Measurements from ENCODE around the gene RAP1GAP.

Gene RAP1GAP

GRCh38 chr1:21704145-21704544 lies 35.0 kb upstream of the RAP1GAP start:
- H3F3A ChIP-seq (ENCODE audit: low read depth): no peaks in the 10 kb centered on the region
- peaks cover 63% of the 10 kb centered on the region for H3K36me3 ChIP-seq (ENCODE audit: insufficient read depth, low read length)
- no peak overlapping the region for H2AFZ ChIP-seq (ENCODE audit: low read length)
- TF ChIP-seq EZH2phosphoT487 (IDR thresholded peaks at IDR 0.05; ENCODE audit: borderline replicate concordance): no peak
- TF ChIP-seq, protein P1, sequence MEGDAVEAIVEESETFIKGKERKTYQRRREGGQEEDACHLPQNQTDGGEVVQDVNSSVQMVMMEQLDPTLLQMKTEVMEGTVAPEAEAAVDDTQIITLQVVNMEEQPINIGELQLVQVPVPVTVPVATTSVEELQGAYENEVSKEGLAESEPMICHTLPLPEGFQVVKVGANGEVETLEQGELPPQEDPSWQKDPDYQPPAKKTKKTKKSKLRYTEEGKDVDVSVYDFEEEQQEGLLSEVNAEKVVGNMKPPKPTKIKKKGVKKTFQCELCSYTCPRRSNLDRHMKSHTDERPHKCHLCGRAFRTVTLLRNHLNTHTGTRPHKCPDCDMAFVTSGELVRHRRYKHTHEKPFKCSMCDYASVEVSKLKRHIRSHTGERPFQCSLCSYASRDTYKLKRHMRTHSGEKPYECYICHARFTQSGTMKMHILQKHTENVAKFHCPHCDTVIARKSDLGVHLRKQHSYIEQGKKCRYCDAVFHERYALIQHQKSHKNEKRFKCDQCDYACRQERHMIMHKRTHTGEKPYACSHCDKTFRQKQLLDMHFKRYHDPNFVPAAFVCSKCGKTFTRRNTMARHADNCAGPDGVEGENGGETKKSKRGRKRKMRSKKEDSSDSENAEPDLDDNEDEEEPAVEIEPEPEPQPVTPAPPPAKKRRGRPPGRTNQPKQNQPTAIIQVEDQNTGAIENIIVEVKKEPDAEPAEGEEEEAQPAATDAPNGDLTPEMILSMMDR (conservative IDR thresholded peaks at IDR 0.05; ENCODE audit: low read length): no peak
- H3K4me3 ChIP-seq (ENCODE audit: low read length, poor library complexity, severe bottlenecking): no peak overlapping the region
- no peak overlapping the region for H3K4me2 ChIP-seq (ENCODE audit: low read depth, low read length, poor library complexity, severe bottlenecking)
- H4K20me1 ChIP-seq (ENCODE audit: insufficient read depth, low read length, poor library complexity, severe bottlenecking): no peaks in the 10 kb centered on the region
- H3K9ac ChIP-seq (ENCODE audit: low read depth, low read length, poor library complexity, severe bottlenecking): no peak overlapping the region
- no peaks in the 10 kb centered on the region for H3K9me2 ChIP-seq (replicated peaks; ENCODE audit: low read depth, low read length)
- no peaks in the 10 kb centered on the region for H3K27me3 ChIP-seq (ENCODE audit: insufficient read depth, low read length, poor library complexity, severe bottlenecking)
- no peaks in the 10 kb centered on the region for H3K9me3 ChIP-seq (ENCODE audit: insufficient read depth, low read depth, low read length)
- no peaks in the 10 kb centered on the region for H3K79me2 ChIP-seq (ENCODE audit: insufficient read depth, low read length)
- no peaks in the 10 kb centered on the region for H3K4me1 ChIP-seq (ENCODE audit: insufficient read depth, low read length, poor library complexity, severe bottlenecking)

DNA sequence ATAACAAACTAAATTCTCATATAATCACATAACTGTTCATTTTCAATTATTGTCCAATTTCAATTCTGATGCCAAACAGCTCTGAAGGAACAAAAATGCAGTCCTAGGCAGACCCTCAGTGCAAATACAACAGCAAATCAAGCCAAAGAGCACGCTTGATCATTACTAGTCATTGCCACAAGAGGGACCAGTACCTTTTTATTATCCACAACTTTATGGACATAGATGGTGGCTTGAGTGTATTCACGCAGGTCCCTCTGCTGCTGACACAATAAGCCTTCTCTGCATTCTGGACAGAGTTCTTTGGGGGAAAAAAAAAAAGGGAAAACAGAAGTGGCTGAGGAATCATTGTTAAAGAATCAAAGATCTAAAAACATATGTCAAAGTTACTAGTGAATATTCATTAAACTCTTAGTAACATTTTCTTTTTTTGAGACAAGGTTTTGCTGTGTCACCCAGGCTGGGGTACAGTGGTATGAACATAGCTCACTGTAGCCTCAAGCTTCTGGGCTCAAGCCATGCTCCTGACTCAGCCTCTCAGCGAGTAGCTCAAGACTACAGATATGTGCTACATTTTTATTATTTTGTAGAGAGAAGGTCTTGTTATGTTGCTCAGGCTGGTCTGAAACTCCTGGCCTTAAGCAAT lies 34.3 kb upstream of the RAP1GAP start:
- Histone ChIP-seq H4K20me1 (ENCODE audit: insufficient read depth, low read length, poor library complexity, severe bottlenecking) (no peaks in the 10 kb centered on the region), H3K4me1 (ENCODE audit: insufficient read depth, low read length, poor library complexity, severe bottlenecking) (no peaks in the 10 kb centered on the region), H3K27me3 (ENCODE audit: insufficient read depth, low read length, poor library complexity, severe bottlenecking) (no peaks in the 10 kb centered on the region), H3K9me2 (replicated peaks; ENCODE audit: low read depth, low read length) (no peaks in the 10 kb centered on the region), H3K4me2 (ENCODE audit: low read depth, low read length, poor library complexity, severe bottlenecking) (no peak overlapping the region), H3K9me3 (ENCODE audit: insufficient read depth, low read depth, low read length) (no peaks in the 10 kb centered on the region), H3K9ac (ENCODE audit: low read depth, low read length, poor library complexity, severe bottlenecking) (no peak overlapping the region), H3F3A (ENCODE audit: low read depth) (no peaks in the 10 kb centered on the region), H2AFZ (ENCODE audit: low read length) (no peak overlapping the region), H3K79me2 (ENCODE audit: insufficient read depth, low read length) (no peaks in the 10 kb centered on the region), H3K4me3 (ENCODE audit: low read length, poor library complexity, severe bottlenecking) (no peak overlapping the region), H3K36me3 (ENCODE audit: insufficient read depth, low read length) (peaks cover 63% of the 10 kb centered on the region)
- TF ChIP-seq, protein P1 (conservative IDR thresholded peaks at IDR 0.05; ENCODE audit: low read length): peak; percentile 67
- TF ChIP-seq EZH2phosphoT487 (IDR thresholded peaks at IDR 0.05; ENCODE audit: borderline replicate concordance): no peak

DNA sequence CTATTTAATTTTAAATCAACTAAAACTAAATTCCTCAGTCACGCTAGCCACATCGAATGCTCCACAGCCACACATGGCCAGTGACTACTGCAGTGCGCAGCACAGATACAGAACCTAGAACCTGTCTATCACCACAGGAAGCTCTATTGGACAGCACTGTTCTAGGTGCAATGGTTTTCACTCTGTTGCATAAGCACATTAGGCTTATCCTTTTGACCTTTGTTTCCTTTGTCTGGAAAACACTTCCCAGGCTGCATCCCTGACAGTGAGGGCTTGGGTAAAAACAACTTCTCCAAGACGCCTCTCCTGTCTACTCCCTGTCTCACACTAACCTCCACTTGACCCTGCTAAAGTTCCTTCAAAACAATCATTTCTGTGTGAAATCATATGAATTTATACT lies 33.6 kb upstream of the RAP1GAP start:
- H3K27me3 ChIP-seq (ENCODE audit: insufficient read depth, low read length, poor library complexity, severe bottlenecking): no peaks in the 10 kb centered on the region
- H3K9ac ChIP-seq (ENCODE audit: low read depth, low read length, poor library complexity, severe bottlenecking): no peak overlapping the region
- TF ChIP-seq, protein P1 (conservative IDR thresholded peaks at IDR 0.05; ENCODE audit: low read length): no peak
- TF ChIP-seq EZH2phosphoT487 (IDR thresholded peaks at IDR 0.05; ENCODE audit: borderline replicate concordance): no peak
- H3K9me2 ChIP-seq (replicated peaks; ENCODE audit: low read depth, low read length): no peaks in the 10 kb centered on the region
- no peak overlapping the region for H2AFZ ChIP-seq (ENCODE audit: low read length)
- no peaks in the 10 kb centered on the region for H3K79me2 ChIP-seq (ENCODE audit: insufficient read depth, low read length)
- no peaks in the 10 kb centered on the region for H4K20me1 ChIP-seq (ENCODE audit: insufficient read depth, low read length, poor library complexity, severe bottlenecking)
- peaks cover 63% of the 10 kb centered on the region for H3K36me3 ChIP-seq (ENCODE audit: insufficient read depth, low read length)
- H3K4me2 ChIP-seq (ENCODE audit: low read depth, low read length, poor library complexity, severe bottlenecking): no peak overlapping the region
- no peak overlapping the region for H3K4me3 ChIP-seq (ENCODE audit: low read length, poor library complexity, severe bottlenecking)
- no peaks in the 10 kb centered on the region for H3K4me1 ChIP-seq (ENCODE audit: insufficient read depth, low read length, poor library complexity, severe bottlenecking)
- H3F3A ChIP-seq (ENCODE audit: low read depth): no peaks in the 10 kb centered on the region
- no peaks in the 10 kb centered on the region for H3K9me3 ChIP-seq (ENCODE audit: insufficient read depth, low read depth, low read length)

Data from Loucy (cell line).